ENCODE measurements around the gene MLN. TPM values are rescaled to one million over a fixed set of nuclear protein-coding genes. Genes with fewer than 3 reads are reported as not detected.
A peak's percentile ranks its signal among the peaks of the same experiment; 100 is the strongest.

MLN gene
- total RNA-seq, 1 experiment from 2014 or later = not detected

GRCh38 chr6:33778444-33779121 is 25.2 kb downstream of the MLN start:
- Histone ChIP-seq H3K27me3 (ENCODE audit: insufficient read depth, low read length) (no peaks in the 10 kb centered on the region), H4K8ac (replicated peaks; ENCODE audit: insufficient read length, low read depth, low read length) (no peak overlapping the region), H3K18ac (ENCODE audit: insufficient read length, low read depth, low read length) (no peak overlapping the region), H3K23ac (ENCODE audit: insufficient read length, low read depth, low read length) (no peak overlapping the region), H3K14ac (ENCODE audit: insufficient read depth, low read length) (no peak overlapping the region), H3K27ac (ENCODE audit: insufficient read length, low read depth, low read length) (no peak overlapping the region), H3K9me3 (ENCODE audit: control insufficient read depth, low read depth, low read length) (no peaks in the 10 kb centered on the region), H4K20me1 (ENCODE audit: control insufficient read depth, insufficient read depth, insufficient read length) (no peaks in the 10 kb centered on the region), H2BK12ac (ENCODE audit: insufficient read length, low read depth, low read length) (no peak overlapping the region), H2BK20ac (ENCODE audit: low read depth, low read length, poor library complexity, severe bottlenecking) (no peak overlapping the region), H3K4me1 (ENCODE audit: insufficient read depth, low read length) (peaks cover 19% of the 10 kb centered on the region; the same call in 1 of the 2 replicates), H3K56ac (ENCODE audit: insufficient read length, low read depth, low read length) (no peak overlapping the region), H2AFZ (ENCODE audit: low read length) (no peak overlapping the region), H3K79me1 (ENCODE audit: insufficient read depth, low read depth, low read length, poor library complexity, severe bottlenecking) (no peaks in the 10 kb centered on the region), H4K5ac (ENCODE audit: insufficient read length, low read depth, low read length) (no peak overlapping the region), H3K79me2 (ENCODE audit: insufficient read depth, low read length) (no peaks in the 10 kb centered on the region), H3K23me2 (ENCODE audit: insufficient read length, low read depth, low read length, poor library complexity, severe bottlenecking) (no peaks in the 10 kb centered on the region), H3K9ac (ENCODE audit: extremely low read depth, insufficient read length, low read length) (no peak overlapping the region), H2BK15ac (ENCODE audit: low read depth, low read length) (no peak overlapping the region), H2BK5ac (ENCODE audit: insufficient read length, low read length) (no peak overlapping the region), H3K4me2 (ENCODE audit: insufficient read depth, insufficient read length, low read length) (no peak overlapping the region), H2BK120ac (ENCODE audit: low read depth, low read length, poor library complexity, severe bottlenecking) (no peak overlapping the region), H3K4ac (ENCODE audit: low read depth, low read length) (no peak overlapping the region), H4K91ac (ENCODE audit: insufficient read length, low read depth, low read length) (no peak overlapping the region), H2AK5ac (ENCODE audit: insufficient read length, low read length) (no peak overlapping the region), H3T11ph (ENCODE audit: low read length) (no peak overlapping the region)
- WGBS (ENCODE audit: extremely low coverage, insufficient read length, low lambda C conversion rate) = no CpG with 5 or more reads among the region's 12 CpGs
- Mint-ChIP-seq H3K9me3 (no peaks in the 10 kb centered on the region), H3K27ac (peak overlapping the region in 2 of 3 experiments; percentile 75 to 95; a peak in 4 of 7 replicates), H3K4me1 (peaks cover 54 to 56% of the 10 kb centered on the region in 2 experiments), H3K4me3 (no peak overlapping the region; a peak in 1 of 5 replicates), H3K36me3 (ENCODE audit: insufficient read depth in 1 of 3, low read depth in 3 of 3) (peaks cover 44 to 92% (median 92%) of the 10 kb centered on the region in 3 experiments), H3K27me3 (ENCODE audit: low read depth) (no peaks in the 10 kb centered on the region)
- no peak for DNase-seq
- no peak for TF ChIP-seq CTCF (conservative IDR thresholded peaks at IDR 0.05)

Data from H9 (cell line).